Measurements from ENCODE around the gene CFAP73. TPM values are rescaled to one million over a fixed set of nuclear protein-coding genes. Genes with fewer than 3 reads are reported as not detected.

CFAP73 gene
- total and polyA plus RNA-seq, 2 donors from 2014 or later: 0.52 to 2.4 TPM

- no peak overlapping the region for H3K4me3 ChIP-seq (ENCODE audit: low read length in 3 of 3)
- FAIRE-seq (no peak), DNase-seq (no peak)
- no peak for TF ChIP-seq CTCF (IDR thresholded peaks at IDR 0.05; ENCODE audit: borderline replicate concordance, extremely low read depth, insufficient read depth)
- peaks cover 0 to 2% (median 0%) of the 10 kb centered on the region in 3 donors for H3K36me3 ChIP-seq (ENCODE audit: control insufficient read depth in 2 of 3, insufficient read depth in 3 of 3, low read length in 3 of 3)
- H3K27ac ChIP-seq (ENCODE audit: low read depth in 2 of 2, low read length in 2 of 2): no peak overlapping the region
- H3K9ac ChIP-seq (ENCODE audit: low read length in 3 of 3): no peak overlapping the region
- H3K27me3 ChIP-seq (ENCODE audit: control insufficient read depth, insufficient read depth, low read length): no peaks in the 10 kb centered on the region
- intact Hi-C loops (cut with DNase I): no loop called here
- no peaks in the 10 kb centered on the region for H3K9me3 ChIP-seq (ENCODE audit: control insufficient read depth in 2 of 3, insufficient read depth in 1 of 3, low read length in 3 of 3)
- H3K4me1 ChIP-seq (ENCODE audit: control insufficient read depth in 2 of 3, insufficient read depth in 2 of 3, low read depth in 1 of 3, low read length in 3 of 3): no peaks in the 10 kb centered on the region
These were observed 20.5 kb upstream of the CFAP73 start for GRCh38 chr12:113128802-113129663.

- Histone ChIP-seq H3K4me3 (ENCODE audit: low read length in 3 of 3) (no peak overlapping the region), H3K9me3 (ENCODE audit: control insufficient read depth in 2 of 3, insufficient read depth in 1 of 3, low read length in 3 of 3) (no peaks in the 10 kb centered on the region), H3K27ac (ENCODE audit: low read depth in 2 of 2, low read length in 2 of 2) (no peak overlapping the region), H3K27me3 (ENCODE audit: control insufficient read depth, insufficient read depth, low read length) (no peaks in the 10 kb centered on the region), H3K4me1 (ENCODE audit: control insufficient read depth in 2 of 3, insufficient read depth in 2 of 3, low read depth in 1 of 3, low read length in 3 of 3) (peaks cover 0 to 2% (median 0%) of the 10 kb centered on the region in 3 donors), H3K36me3 (ENCODE audit: control insufficient read depth in 2 of 3, insufficient read depth in 3 of 3, low read length in 3 of 3) (peaks cover 0 to 2% (median 0%) of the 10 kb centered on the region in 3 donors), H3K9ac (ENCODE audit: low read length in 3 of 3) (no peak overlapping the region)
- no peak for FAIRE-seq
- intact Hi-C loops (cut with DNase I): no loop called here
- no peak for DNase-seq
- TF ChIP-seq CTCF (IDR thresholded peaks at IDR 0.05; ENCODE audit: borderline replicate concordance, extremely low read depth, insufficient read depth): no peak
These were observed 19.7 kb upstream of the CFAP73 start for GRCh38 chr12:113129664-113130456.

GRCh38 chr12:113130457-113131135 is 18.9 kb upstream of the CFAP73 start:
- no peaks in the 10 kb centered on the region for H3K9me3 ChIP-seq (ENCODE audit: control insufficient read depth in 2 of 3, insufficient read depth in 1 of 3, low read length in 3 of 3)
- intact Hi-C loops (cut with DNase I): no loop called here
- H3K4me1 ChIP-seq (ENCODE audit: control insufficient read depth in 2 of 3, insufficient read depth in 2 of 3, low read depth in 1 of 3, low read length in 3 of 3): peaks cover 0 to 5% (median 0%) of the 10 kb centered on the region in 3 donors
- H3K36me3 ChIP-seq (ENCODE audit: control insufficient read depth in 2 of 3, insufficient read depth in 3 of 3, low read length in 3 of 3): peaks cover 0 to 2% (median 0%) of the 10 kb centered on the region in 3 donors
- H3K4me3 ChIP-seq (ENCODE audit: low read length in 3 of 3): no peak overlapping the region
- DNase-seq: peak in 4 of 5 donors; percentile 35 to 95 (median 63)
- no peaks in the 10 kb centered on the region for H3K27me3 ChIP-seq (ENCODE audit: control insufficient read depth, insufficient read depth, low read length)
- TF ChIP-seq CTCF (IDR thresholded peaks at IDR 0.05; ENCODE audit: borderline replicate concordance, extremely low read depth, insufficient read depth): peak; percentile 24
- peak overlapping the region in 1 of 2 donors; percentile 51 for H3K27ac ChIP-seq (ENCODE audit: low read depth in 2 of 2, low read length in 2 of 2)
- no peak for FAIRE-seq
- peak overlapping the region in 1 of 3 donors; percentile 19 for H3K9ac ChIP-seq (ENCODE audit: low read length in 3 of 3)
